Activated T-cell treated with anti-CD3 and anti-CD28 coated beads, Interleukin-2, amount 50 U/mL, for 72 hours (primary cell): ENCODE results near the gene MLIP. TPM values are rescaled to one million over a fixed set of nuclear protein-coding genes. Genes with fewer than 3 reads are reported as not detected.

Experiments used
- ATAC-seq, 2 donors: fragments of 150-1000 bp; cut with Tn5 transposase; replicated peaks in 1 of 2; 2 replicates each; pipeline ENCODE4 v1.10.0; 2021; ENCODE audit warnings: moderate library complexity in 2 of 2, mild to moderate bottlenecking in 1 of 2
- DNase-seq, 2 donors: peaks; one replicate each; pipeline ENCODE4 v3.0.0; 2021 to 2022; ENCODE audit warnings: mixed read lengths in 1 of 2
- H3K27ac Mint-ChIP-seq: one replicate; pipeline ENCODE4 v1.8.0; 2022; ENCODE audit warnings: mild to moderate bottlenecking, moderate library complexity, mixed read lengths
- H3K27me3 Mint-ChIP-seq: one replicate; pipeline ENCODE4 v1.8.0; 2022; ENCODE audit warnings: low read depth, mixed read lengths
- H3K36me3 Mint-ChIP-seq, 2 donors: one replicate each; pipeline ENCODE4 v1.8.0; 2022; ENCODE audit warnings: mixed read lengths in 2 of 2, mild to moderate bottlenecking in 1 of 2; ENCODE audit not compliant: insufficient read depth in 2 of 2
- H3K4me1 Mint-ChIP-seq: one replicate; pipeline ENCODE4 v1.8.0; 2022; ENCODE audit warnings: low read depth, mixed read lengths
- H3K4me3 Mint-ChIP-seq, 2 donors: one replicate each; pipeline ENCODE4 v1.8.0; 2022; ENCODE audit warnings: mild to moderate bottlenecking in 2 of 2, mixed read lengths in 2 of 2, moderate library complexity in 2 of 2
- H3K9me3 Mint-ChIP-seq, 2 donors: one replicate each; pipeline ENCODE4 v1.8.0; 2022; ENCODE audit warnings: mixed read lengths in 2 of 2
- total RNA-seq, 2 donors: library from RNA; stranded (reverse); gene quantifications; one replicate each; pipeline ENCODE4 v1.2.3, GENCODE V29; 2022

MLIP gene
- total RNA-seq, 2 donors from 2014 or later = not detected

- H3K4me3 Mint-ChIP-seq = no peak overlapping the region
- peaks cover 11% of the 10 kb centered on the region for H3K4me1 Mint-ChIP-seq
- peaks cover 12% of the 10 kb centered on the region for H3K27me3 Mint-ChIP-seq
- H3K27ac Mint-ChIP-seq = no peak overlapping the region
- H3K9me3 Mint-ChIP-seq = peaks cover 0 to 9% of the 10 kb centered on the region in 2 donors
- H3K36me3 Mint-ChIP-seq = no peaks in the 10 kb centered on the region
- no peak for DNase-seq
- no peak for ATAC-seq
These were observed 177.2 kb downstream of the MLIP start for GRCh38 chr6:54288474-54288873.

GRCh38 chr6:54289426-54289825 is 178.2 kb downstream of the MLIP start:
- Mint-ChIP-seq H3K36me3 (no peaks in the 10 kb centered on the region), H3K9me3 (peaks cover 2 to 10% of the 10 kb centered on the region in 2 donors), H3K27ac (peak overlapping the region; percentile 20), H3K4me1 (peaks cover 11% of the 10 kb centered on the region), H3K4me3 (no peak overlapping the region), H3K27me3 (peaks cover 12% of the 10 kb centered on the region)
- no peak for DNase-seq
- ATAC-seq = no peak

GRCh38 chr6:54291146-54291545 is 179.9 kb downstream of the MLIP start:
- Mint-ChIP-seq H3K27me3 (peaks cover 12% of the 10 kb centered on the region), H3K36me3 (no peaks in the 10 kb centered on the region), H3K4me1 (peaks cover 11% of the 10 kb centered on the region), H3K4me3 (no peak overlapping the region), H3K9me3 (peaks cover 5 to 12% of the 10 kb centered on the region in 2 donors), H3K27ac (no peak overlapping the region)
- ATAC-seq = no peak
- no peak for DNase-seq

- ATAC-seq (peak in 1 of 2 donors; percentile 22), DNase-seq (no peak)
- Mint-ChIP-seq H3K9me3 (peaks cover 5 to 12% of the 10 kb centered on the region in 2 donors), H3K4me1 (peaks cover 11% of the 10 kb centered on the region), H3K36me3 (no peaks in the 10 kb centered on the region), H3K4me3 (no peak overlapping the region), H3K27me3 (peaks cover 12% of the 10 kb centered on the region), H3K27ac (no peak overlapping the region)
These were observed 180.5 kb downstream of the MLIP start for GRCh38 chr6:54291738-54292137.

DNA sequence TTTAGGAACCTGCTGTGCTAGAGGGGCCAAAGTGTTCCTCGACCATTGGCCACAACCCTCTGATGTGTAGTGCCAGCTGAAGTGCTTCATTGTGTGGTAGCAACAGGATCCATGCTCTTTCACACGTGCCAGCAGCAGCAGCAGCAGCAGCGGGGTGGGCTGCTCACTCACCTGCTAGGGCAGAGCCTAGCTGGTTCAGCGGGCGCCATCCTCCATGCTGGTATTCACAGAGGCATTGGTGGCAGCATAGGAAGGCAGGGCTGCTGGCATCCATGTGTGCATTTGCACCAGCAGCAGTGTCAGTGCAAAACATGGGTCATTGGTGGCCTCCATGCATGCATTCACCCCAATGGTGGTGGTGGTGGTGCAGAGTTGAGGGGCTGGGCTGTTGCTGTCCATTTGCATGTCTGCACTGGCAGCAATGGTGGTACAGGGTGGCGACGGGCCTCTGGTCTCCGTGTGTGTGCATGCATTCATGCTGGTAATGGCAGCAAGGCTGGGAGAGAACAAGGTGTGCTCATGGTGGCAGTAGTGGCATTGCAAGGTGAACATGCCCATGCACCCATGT is 183.8 kb downstream of the MLIP start:
- no peak for ATAC-seq
- Mint-ChIP-seq H3K4me1 (peaks cover 11% of the 10 kb centered on the region), H3K4me3 (no peak overlapping the region), H3K27me3 (no peaks in the 10 kb centered on the region), H3K36me3 (no peaks in the 10 kb centered on the region), H3K27ac (no peak overlapping the region), H3K9me3 (peaks cover 5% of the 10 kb centered on the region in 2 donors)
- DNase-seq = no peak

DNA sequence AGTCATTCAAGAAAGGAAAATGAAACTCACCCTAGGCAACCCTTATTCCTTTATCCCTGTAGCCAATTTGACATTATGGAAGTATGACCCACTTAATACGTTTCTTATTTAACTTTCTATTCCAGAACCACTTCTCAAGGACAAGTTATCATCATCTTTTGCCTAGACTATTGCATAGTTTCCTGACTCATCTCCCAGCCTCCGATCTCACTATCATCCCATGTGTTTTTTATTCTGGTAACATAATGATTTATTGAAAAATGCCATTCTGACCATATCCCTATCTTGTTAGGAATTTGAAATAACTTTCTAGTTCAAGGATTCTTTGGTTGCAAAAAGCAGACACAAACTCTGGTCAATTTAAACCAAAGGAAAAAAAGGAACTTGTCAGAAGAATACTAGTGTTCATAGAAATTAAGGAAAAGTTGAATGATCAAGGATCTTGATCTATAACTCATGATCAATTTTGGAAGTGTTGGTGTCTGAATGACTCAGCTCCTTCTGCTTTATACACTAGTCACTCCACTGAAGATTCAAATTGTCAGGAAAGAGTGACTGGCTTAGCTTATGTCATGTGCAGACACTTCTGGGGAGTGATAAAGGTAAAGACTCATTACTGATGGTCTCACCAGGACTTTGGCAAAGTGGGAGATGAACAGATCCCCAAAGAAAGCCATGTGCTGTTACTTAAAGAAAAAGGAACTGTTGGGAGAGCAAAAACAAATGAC is 188.5 kb downstream of the MLIP start:
- no peaks in the 10 kb centered on the region for H3K4me1 Mint-ChIP-seq
- H3K9me3 Mint-ChIP-seq = peaks cover under 1% of the 10 kb centered on the region in 2 donors
- no peak overlapping the region for H3K27ac Mint-ChIP-seq
- no peaks in the 10 kb centered on the region for H3K36me3 Mint-ChIP-seq
- H3K27me3 Mint-ChIP-seq = no peaks in the 10 kb centered on the region
- no peak for DNase-seq
- ATAC-seq = no peak
- no peak overlapping the region for H3K4me3 Mint-ChIP-seq

- no peaks in the 10 kb centered on the region for H3K4me1 Mint-ChIP-seq
- H3K9me3 Mint-ChIP-seq = no peaks in the 10 kb centered on the region
- ATAC-seq (no peak), DNase-seq (no peak)
- no peaks in the 10 kb centered on the region for H3K27me3 Mint-ChIP-seq
- H3K4me3 Mint-ChIP-seq = no peak overlapping the region
- H3K36me3 Mint-ChIP-seq = no peaks in the 10 kb centered on the region
- H3K27ac Mint-ChIP-seq = no peak overlapping the region
These were observed 190.5 kb downstream of the MLIP start for GRCh38 chr6:54301770-54302169.

DNA sequence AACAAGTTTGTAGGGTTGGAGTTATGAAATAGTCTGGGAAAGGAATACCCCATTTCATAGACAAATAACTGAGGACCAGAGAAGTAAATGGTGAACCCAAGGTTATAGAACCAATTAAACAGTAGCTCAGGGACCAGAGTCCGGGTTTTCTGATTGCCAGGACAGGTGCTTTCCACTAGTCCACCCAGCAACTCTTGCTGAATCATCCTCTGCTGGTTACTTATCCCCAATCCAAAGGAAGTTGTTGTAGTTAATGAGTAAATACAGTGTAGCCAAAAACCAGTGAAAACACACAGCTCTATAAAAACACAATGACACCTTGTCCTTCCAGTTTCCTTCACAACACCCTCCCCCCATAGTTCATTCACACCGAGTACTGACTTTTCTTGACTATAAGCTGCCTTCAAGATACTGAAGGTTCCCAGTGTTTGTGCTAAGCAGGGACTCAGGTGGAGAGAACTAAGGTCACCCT is 196.2 kb downstream of the MLIP start:
- no peak overlapping the region for H3K27ac Mint-ChIP-seq
- no peaks in the 10 kb centered on the region for H3K36me3 Mint-ChIP-seq
- no peaks in the 10 kb centered on the region for H3K4me1 Mint-ChIP-seq
- no peak for ATAC-seq
- DNase-seq = no peak
- no peaks in the 10 kb centered on the region for H3K27me3 Mint-ChIP-seq
- H3K9me3 Mint-ChIP-seq = peaks cover 2 to 3% of the 10 kb centered on the region in 2 donors
- H3K4me3 Mint-ChIP-seq = no peak overlapping the region

DNA sequence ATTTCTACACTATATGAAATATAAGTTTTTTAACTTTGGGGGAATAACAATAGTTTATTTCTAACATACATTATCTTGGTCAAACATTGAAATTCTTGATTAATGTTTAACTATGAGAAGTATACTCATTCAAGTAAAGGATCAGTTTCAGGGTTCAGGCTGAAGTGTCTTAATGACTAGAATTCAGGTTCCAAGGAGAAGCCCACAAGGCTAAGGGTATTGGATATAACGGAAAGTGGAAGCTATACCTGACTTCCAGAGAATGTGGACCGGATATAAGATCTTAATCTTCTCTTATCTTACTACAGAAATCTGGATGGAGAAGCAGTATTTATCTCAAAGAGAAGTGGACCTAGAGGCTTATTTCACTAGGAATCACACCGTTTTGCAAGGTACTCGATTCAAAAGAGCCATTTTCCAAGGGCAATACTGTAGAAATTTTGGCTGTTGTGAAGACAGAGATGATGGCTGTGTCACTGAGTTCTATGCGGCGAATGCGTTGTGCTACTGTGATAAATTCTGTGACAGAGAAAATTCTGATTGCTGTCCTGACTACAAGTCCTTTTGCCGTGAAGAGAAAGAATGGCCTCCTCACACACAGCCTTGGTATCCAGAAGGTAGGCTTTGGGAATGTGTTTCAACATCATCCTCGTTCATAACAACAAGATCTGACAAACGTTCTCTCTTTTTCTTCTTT is 197.2 kb downstream of the MLIP start, which contains the start of gene TINAG:
TSS of gene TINAG (plus strand) at position 153 of the 697 bp plus-strand sequence. CDS start at position 263, 110 bp downstream.
- DNase-seq (no peak), ATAC-seq (no peak)
- Mint-ChIP-seq H3K9me3 (peaks cover 2 to 3% of the 10 kb centered on the region in 2 donors), H3K27me3 (no peaks in the 10 kb centered on the region), H3K4me3 (no peak within 1 kb of the TSS), H3K4me1 (no peaks in the 10 kb centered on the region), H3K27ac (no peak within 1 kb of the TSS), H3K36me3 (no peaks in the 10 kb centered on the region)

DNA sequence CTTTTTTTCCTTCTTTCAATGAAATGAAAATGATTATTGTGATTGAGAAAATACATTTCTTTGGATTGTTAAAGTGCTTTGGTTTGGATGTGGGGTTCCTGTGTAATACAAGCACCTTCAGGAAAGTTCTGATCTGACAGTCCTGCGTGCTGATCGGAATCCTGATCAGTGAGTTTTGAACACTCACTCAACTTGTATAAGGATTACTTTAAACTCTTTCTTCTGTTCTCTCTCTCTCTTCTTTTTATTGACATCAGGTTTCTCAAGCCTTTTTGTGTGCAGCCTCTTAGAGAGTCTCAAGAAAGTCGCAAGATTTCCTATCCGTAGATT is 197.7 kb downstream of the MLIP start:
- Mint-ChIP-seq H3K27me3 (no peaks in the 10 kb centered on the region), H3K9me3 (peaks cover 2 to 3% of the 10 kb centered on the region in 2 donors), H3K36me3 (no peaks in the 10 kb centered on the region), H3K4me3 (no peak overlapping the region), H3K27ac (no peak overlapping the region), H3K4me1 (no peaks in the 10 kb centered on the region)
- no peak for ATAC-seq
- no peak for DNase-seq

- Mint-ChIP-seq H3K4me3 (no peak overlapping the region), H3K27me3 (no peaks in the 10 kb centered on the region), H3K27ac (no peak overlapping the region), H3K36me3 (no peaks in the 10 kb centered on the region), H3K4me1 (no peaks in the 10 kb centered on the region), H3K9me3 (peaks cover 2 to 3% of the 10 kb centered on the region in 2 donors)
- DNase-seq = no peak
- ATAC-seq = no peak
These were observed 199.3 kb downstream of the MLIP start for GRCh38 chr6:54310377-54311152.

DNA sequence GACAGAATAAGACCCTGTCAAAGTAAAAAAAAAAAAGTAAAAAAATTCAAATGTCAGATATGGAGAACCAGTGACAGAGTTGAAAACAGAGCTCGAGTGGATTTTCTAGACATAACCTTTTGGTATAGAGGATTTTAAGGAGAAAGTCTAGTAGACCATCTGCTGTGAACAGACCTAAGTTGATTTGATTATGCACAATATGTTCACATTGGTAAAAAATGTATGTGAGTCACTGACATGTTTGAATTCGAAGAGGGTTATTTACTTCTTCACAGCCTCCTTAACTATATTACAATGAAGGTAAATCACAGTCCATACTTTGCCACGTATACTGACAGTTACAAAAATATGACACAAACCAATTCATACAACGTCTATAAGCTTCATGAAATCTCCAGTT is 204.4 kb downstream of the MLIP start:
- Mint-ChIP-seq H3K36me3 (no peaks in the 10 kb centered on the region), H3K27me3 (no peaks in the 10 kb centered on the region), H3K9me3 (peaks cover 2 to 3% of the 10 kb centered on the region in 2 donors), H3K4me1 (no peaks in the 10 kb centered on the region), H3K4me3 (no peak overlapping the region), H3K27ac (no peak overlapping the region)
- no peak for ATAC-seq
- DNase-seq = no peak
